ENCODE measurements around the gene ABCA2.

The ABCA2 gene

GRCh38 chr9:136977223-136977622 is 50.8 kb downstream of the ABCA2 start, which contains the start of gene PTGDS:
Gene PTGDS (plus strand): TSS chr9:136977504. CDS start chr9:136977579, 75 bp downstream.
- peaks cover 9% of the 10 kb centered on the region; the same call in 1 of the 2 replicates for H3K27me3 ChIP-seq (ENCODE audit: insufficient read depth, low read length)
- H2AFZ ChIP-seq (ENCODE audit: low read length): no peak within 1 kb of the TSS
- no peak within 1 kb of the TSS for H3K4me3 ChIP-seq (ENCODE audit: low read depth, low read length, poor library complexity, severe bottlenecking)
- TF ChIP-seq EZH2 (IDR thresholded peaks at IDR 0.05; ENCODE audit: borderline replicate concordance, low read length) (no peak), CTCF (IDR thresholded peaks at IDR 0.05; ENCODE audit: low read length) (no peak)
- no peak within 1 kb of the TSS for H3K27ac ChIP-seq (ENCODE audit: low read depth, low read length, poor library complexity, severe bottlenecking)
- H3K36me3 ChIP-seq (ENCODE audit: insufficient read depth, low read length): no peaks in the 10 kb centered on the region
- H3K9me3 ChIP-seq (ENCODE audit: low read length): no peaks in the 10 kb centered on the region
- no peaks in the 10 kb centered on the region for H3K79me2 ChIP-seq (ENCODE audit: insufficient read depth, low read length)
- no peak within 1 kb of the TSS for H3K9ac ChIP-seq (ENCODE audit: low read length)
- no peaks in the 10 kb centered on the region for H3K9me2 ChIP-seq (ENCODE audit: low read depth, low read length)
- H3K4me1 ChIP-seq (ENCODE audit: insufficient read depth, low read length, severe bottlenecking): no peaks in the 10 kb centered on the region
- no peaks in the 10 kb centered on the region for H3F3A ChIP-seq (ENCODE audit: insufficient read depth, low read length)
- H4K20me1 ChIP-seq (ENCODE audit: insufficient read depth, low read length): no peaks in the 10 kb centered on the region
- no peak within 1 kb of the TSS for H3K4me2 ChIP-seq (ENCODE audit: low read length)

DNA sequence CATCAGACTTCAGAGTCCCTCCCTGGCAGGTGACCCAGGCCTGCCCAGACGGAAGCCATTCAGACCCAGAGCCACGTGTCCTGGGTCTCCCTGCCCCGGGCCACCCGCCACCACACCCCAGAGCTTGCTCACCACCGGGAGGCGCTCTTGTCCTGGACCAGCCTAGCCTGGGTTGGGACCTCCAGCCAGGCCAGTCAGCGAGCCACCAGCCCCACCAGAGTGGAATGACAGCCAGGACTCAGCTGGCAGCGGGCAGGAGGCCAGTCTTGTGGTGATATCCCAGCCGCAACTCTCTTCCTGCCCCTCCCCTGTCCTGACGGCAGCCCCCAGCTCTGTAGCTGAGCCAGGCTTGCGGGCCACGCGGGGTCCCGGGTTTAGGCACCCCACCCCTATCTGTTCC is 52.4 kb downstream of the ABCA2 start:
- Histone ChIP-seq H3K9me3 (ENCODE audit: low read length) (no peaks in the 10 kb centered on the region), H3K36me3 (ENCODE audit: insufficient read depth, low read length) (no peaks in the 10 kb centered on the region), H3K79me2 (ENCODE audit: insufficient read depth, low read length) (no peaks in the 10 kb centered on the region), H3K4me1 (ENCODE audit: insufficient read depth, low read length, severe bottlenecking) (no peaks in the 10 kb centered on the region), H3F3A (ENCODE audit: insufficient read depth, low read length) (no peaks in the 10 kb centered on the region), H3K4me3 (ENCODE audit: low read depth, low read length, poor library complexity, severe bottlenecking) (no peak overlapping the region), H3K27ac (ENCODE audit: low read depth, low read length, poor library complexity, severe bottlenecking) (no peak overlapping the region), H2AFZ (ENCODE audit: low read length) (no peak overlapping the region), H4K20me1 (ENCODE audit: insufficient read depth, low read length) (no peaks in the 10 kb centered on the region), H3K27me3 (ENCODE audit: insufficient read depth, low read length) (peaks cover 5% of the 10 kb centered on the region; the same call in 1 of the 2 replicates), H3K9me2 (ENCODE audit: low read depth, low read length) (no peaks in the 10 kb centered on the region), H3K9ac (ENCODE audit: low read length) (no peak overlapping the region), H3K4me2 (ENCODE audit: low read length) (no peak overlapping the region)
- TF ChIP-seq EZH2 (IDR thresholded peaks at IDR 0.05; ENCODE audit: borderline replicate concordance, low read length): no peak
- TF ChIP-seq CTCF (IDR thresholded peaks at IDR 0.05; ENCODE audit: low read length): peak; percentile 30; the same call in 1 of the 2 replicates

GRCh38 chr9:136974817-136975535 is 53.1 kb downstream of the ABCA2 start:
- no peaks in the 10 kb centered on the region for H3K9me2 ChIP-seq (ENCODE audit: low read depth, low read length)
- no peak overlapping the region for H3K4me2 ChIP-seq (ENCODE audit: low read length)
- H3K9me3 ChIP-seq (ENCODE audit: low read length): no peaks in the 10 kb centered on the region
- no peaks in the 10 kb centered on the region for H3K36me3 ChIP-seq (ENCODE audit: insufficient read depth, low read length)
- no peaks in the 10 kb centered on the region for H3F3A ChIP-seq (ENCODE audit: insufficient read depth, low read length)
- H3K4me1 ChIP-seq (ENCODE audit: insufficient read depth, low read length, severe bottlenecking): no peaks in the 10 kb centered on the region
- TF ChIP-seq CTCF (IDR thresholded peaks at IDR 0.05; ENCODE audit: low read length): no peak
- TF ChIP-seq EZH2 (IDR thresholded peaks at IDR 0.05; ENCODE audit: borderline replicate concordance, low read length): no peak
- no peak overlapping the region for H3K4me3 ChIP-seq (ENCODE audit: low read depth, low read length, poor library complexity, severe bottlenecking)
- peaks cover 4% of the 10 kb centered on the region; the same call in 1 of the 2 replicates for H3K27me3 ChIP-seq (ENCODE audit: insufficient read depth, low read length)
- no peak overlapping the region for H3K9ac ChIP-seq (ENCODE audit: low read length)
- no peaks in the 10 kb centered on the region for H3K79me2 ChIP-seq (ENCODE audit: insufficient read depth, low read length)
- no peaks in the 10 kb centered on the region for H4K20me1 ChIP-seq (ENCODE audit: insufficient read depth, low read length)
- H3K27ac ChIP-seq (ENCODE audit: low read depth, low read length, poor library complexity, severe bottlenecking): no peak overlapping the region
- no peak overlapping the region for H2AFZ ChIP-seq (ENCODE audit: low read length)
